SU-DHL-6 (cell line): ENCODE results near the gene CRK.

Experiments
- H2AFZ ChIP-seq: fragments of 200-600 bp; sonication (generic); 2 replicates; pipeline ENCODE4 v1.6.1; 2014; ENCODE audit warnings: low read depth, mild to moderate bottlenecking, moderate library complexity, mixed read lengths, antibody characterized with exemption, low read length; ENCODE audit not compliant: severe bottlenecking
- H3F3A ChIP-seq: fragments of 200-600 bp; shearing (Covaris generic); 2 replicates; pipeline ENCODE4 v1.6.0; 2016; ENCODE audit warnings: antibody characterized with exemption, mild to moderate bottlenecking; ENCODE audit not compliant: insufficient read depth
- H3K27ac ChIP-seq: fragments of 200-600 bp; sonication (generic); 2 replicates; pipeline ENCODE4 v1.5.1; 2016; ENCODE audit warnings: low read depth, mild to moderate bottlenecking, low read length, moderate library complexity, mixed read lengths
- H3K27me3 ChIP-seq: fragments of 200-600 bp; sonication (generic), shearing (Covaris generic); 2 replicates; pipeline ENCODE4 v1.6.0; 2014; ENCODE audit warnings: mild to moderate bottlenecking, low read length
- H3K36me3 ChIP-seq: fragments of 200-600 bp; sonication (generic); 2 replicates; pipeline ENCODE4 v1.6.1; 2014; ENCODE audit warnings: mild to moderate bottlenecking, low read length, mixed read lengths
- H3K4me2 ChIP-seq: fragments of 300-600, 200-600 bp; shearing (Covaris generic), sonication (generic); 2 replicates; pipeline ENCODE4 v1.6.0; 2014; ENCODE audit warnings: low read length, low read depth, mild to moderate bottlenecking; ENCODE audit not compliant: poor library complexity, severe bottlenecking
- H3K4me3 ChIP-seq: fragments of 200-600 bp; sonication (generic); 2 replicates; pipeline ENCODE4 v1.5.1; 2014; ENCODE audit warnings: antibody characterized with exemption, low read length, mild to moderate bottlenecking, mixed read lengths; ENCODE audit not compliant: insufficient read depth, poor library complexity, severe bottlenecking
- H3K79me2 ChIP-seq: fragments of 200-600 bp; sonication (generic); 2 replicates; pipeline ENCODE4 v1.6.1; 2014; ENCODE audit warnings: mild to moderate bottlenecking, low read length, moderate library complexity; ENCODE audit not compliant: insufficient read depth
- H3K9ac ChIP-seq: fragments of 200-600 bp; sonication (generic); 2 replicates; pipeline ENCODE4 v1.7.0; 2014; ENCODE audit warnings: mild to moderate bottlenecking, low read length
- H3K9me2 ChIP-seq: fragments of 200-600 bp; sonication (generic); replicated peaks from 2 replicates; pipeline ENCODE4 v1.6.1; 2014; ENCODE audit warnings: low read length; ENCODE audit not compliant: insufficient read depth
- H3K9me3 ChIP-seq: fragments of 200-600 bp; sonication (generic); 2 replicates; pipeline ENCODE4 v1.6.1; 2014; ENCODE audit warnings: low read length, mixed read lengths; ENCODE audit not compliant: insufficient read depth
- H4K20me1 ChIP-seq: fragments of 200-600 bp; sonication (generic); 2 replicates; pipeline ENCODE4 v1.6.1; 2014; ENCODE audit warnings: low read depth, mild to moderate bottlenecking, antibody characterized with exemption, low read length, moderate library complexity, mixed read lengths
- CTCF ChIP-seq: fragments of 200-600 bp; sonication (generic); IDR thresholded peaks from one replicate; pipeline ENCODE4 v1.5.1; 2017; ENCODE audit warnings: antibody characterized with exemption, mild to moderate bottlenecking, low read length, moderate library complexity; ENCODE audit not compliant: insufficient read depth, poor library complexity, severe bottlenecking
- EZH2phosphoT487 ChIP-seq: fragments of 200-600 bp; sonication (generic), shearing (Covaris generic); conservative IDR thresholded peaks from 2 replicates; pipeline ENCODE4 v1.6.1; 2018; ENCODE audit warnings: mild to moderate bottlenecking, antibody characterized with exemption, low read length, moderate library complexity, mixed read lengths

The CRK gene

GRCh38 chr17:1414001-1414574, 41.9 kb downstream of the CRK start:
- H3K9ac ChIP-seq, result no peak overlapping the region
- H4K20me1 ChIP-seq, result no peaks in the 10 kb centered on the region
- no peak for TF ChIP-seq CTCF
- H3F3A ChIP-seq, result no peaks in the 10 kb centered on the region
- no peaks in the 10 kb centered on the region for H3K9me3 ChIP-seq
- H3K27me3 ChIP-seq, result no peaks in the 10 kb centered on the region
- H3K36me3 ChIP-seq, result no peaks in the 10 kb centered on the region
- no peak overlapping the region for H3K27ac ChIP-seq
- H3K4me3 ChIP-seq, result no peak overlapping the region
- no peaks in the 10 kb centered on the region for H3K9me2 ChIP-seq
- no peaks in the 10 kb centered on the region for H3K79me2 ChIP-seq
- H3K4me2 ChIP-seq, result no peak overlapping the region
- H2AFZ ChIP-seq, result no peak overlapping the region

- H4K20me1 ChIP-seq, result no peaks in the 10 kb centered on the region
- H3F3A ChIP-seq, result no peaks in the 10 kb centered on the region
- H3K4me2 ChIP-seq, result no peak overlapping the region
- H3K27ac ChIP-seq, result no peak overlapping the region
- no peak overlapping the region for H2AFZ ChIP-seq
- no peaks in the 10 kb centered on the region for H3K79me2 ChIP-seq
- no peaks in the 10 kb centered on the region for H3K36me3 ChIP-seq
- no peaks in the 10 kb centered on the region for H3K27me3 ChIP-seq
- TF ChIP-seq CTCF, result no peak
- TF ChIP-seq EZH2phosphoT487, result no peak
- H3K9me2 ChIP-seq, result no peaks in the 10 kb centered on the region
- H3K9me3 ChIP-seq, result no peaks in the 10 kb centered on the region
- no peak overlapping the region for H3K9ac ChIP-seq
- H3K4me3 ChIP-seq, result no peak overlapping the region
These were observed 42.7 kb downstream of the CRK start for GRCh38 chr17:1413281-1413791.

GRCh38 chr17:1412185-1413110, 43.6 kb downstream of the CRK start:
- no peak overlapping the region for H3K4me3 ChIP-seq
- no peaks in the 10 kb centered on the region for H3K9me2 ChIP-seq
- no peaks in the 10 kb centered on the region for H3K79me2 ChIP-seq
- no peaks in the 10 kb centered on the region for H4K20me1 ChIP-seq
- no peak overlapping the region for H2AFZ ChIP-seq
- H3F3A ChIP-seq, result no peaks in the 10 kb centered on the region
- H3K9ac ChIP-seq, result no peak overlapping the region
- TF ChIP-seq EZH2phosphoT487 (no peak), CTCF (no peak)
- no peaks in the 10 kb centered on the region for H3K36me3 ChIP-seq
- H3K9me3 ChIP-seq, result no peaks in the 10 kb centered on the region
- no peaks in the 10 kb centered on the region for H3K27me3 ChIP-seq
- H3K4me2 ChIP-seq, result no peak overlapping the region
- H3K27ac ChIP-seq, result no peak overlapping the region
